Fibroblast of gingiva (primary cell): Measurements from ENCODE around the gene KIF4B.
"Not testable (repeated sequence)": the region's sequence is repeated elsewhere in the genome, so short reads cannot be mapped to it uniquely, and the experiment has no call there.

Source experiments
- DNase-seq: peaks from one replicate; pipeline ENCODE4 v3.0.0-alpha.2; 2011; ENCODE audit warnings: low read depth

Gene KIF4B

DNA sequence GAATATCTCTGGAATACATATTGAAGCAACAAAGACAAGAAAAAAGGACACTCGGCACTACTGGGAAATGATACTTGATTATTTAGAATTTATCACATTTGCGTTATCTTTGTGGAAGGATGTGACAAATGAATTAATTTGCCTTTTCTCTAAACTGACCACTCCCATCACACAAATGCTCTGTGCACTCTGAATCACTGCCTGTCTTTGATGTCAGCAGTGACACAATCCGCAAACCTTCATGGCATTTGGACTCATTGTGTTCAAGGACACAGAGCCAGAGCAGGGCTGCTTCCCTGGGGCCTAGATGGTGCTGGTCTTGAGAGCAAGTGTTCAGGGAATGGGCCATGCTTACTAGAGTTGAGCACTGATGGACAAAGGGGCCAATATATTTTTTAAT lies 4.9 kb upstream of the KIF4B start:
- no peak for DNase-seq

DNA sequence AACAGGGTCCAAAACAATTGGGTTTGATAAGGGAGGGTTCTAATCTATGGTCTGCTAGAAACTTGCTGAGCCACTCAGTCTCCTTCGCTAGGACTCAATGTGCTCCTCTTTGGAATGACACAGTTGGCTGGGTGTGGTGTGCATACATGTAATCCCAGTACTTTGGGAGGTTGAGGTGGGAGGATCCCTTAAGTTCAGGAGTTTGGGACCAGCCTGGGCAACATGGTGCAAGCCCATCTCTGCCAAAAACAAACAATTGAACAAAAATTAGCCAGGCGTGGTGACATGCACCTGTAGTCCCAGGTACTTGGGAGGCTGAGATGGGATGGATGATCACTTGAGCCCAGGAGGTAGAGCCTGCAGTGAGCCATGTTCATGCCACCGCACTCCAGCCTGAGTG lies 2.7 kb upstream of the KIF4B start:
- no peak for DNase-seq

DNA sequence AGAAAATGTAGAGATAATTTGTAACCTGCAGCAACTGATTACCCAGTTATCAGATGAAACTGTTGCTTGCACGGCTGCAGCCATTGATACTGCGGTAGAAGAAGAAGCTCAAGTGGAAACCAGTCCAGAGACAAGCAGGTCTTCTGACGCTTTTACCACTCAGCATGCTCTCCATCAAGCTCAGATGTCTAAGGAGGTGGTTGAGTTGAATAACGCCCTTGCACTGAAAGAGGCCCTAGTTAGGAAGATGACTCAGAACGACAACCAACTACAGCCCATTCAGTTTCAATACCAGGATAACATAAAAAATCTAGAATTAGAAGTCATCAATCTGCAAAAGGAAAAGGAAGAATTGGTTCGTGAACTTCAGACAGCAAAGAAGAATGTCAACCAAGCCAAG lies 1.7 kb downstream of the KIF4B start:
- no peak for DNase-seq

DNA sequence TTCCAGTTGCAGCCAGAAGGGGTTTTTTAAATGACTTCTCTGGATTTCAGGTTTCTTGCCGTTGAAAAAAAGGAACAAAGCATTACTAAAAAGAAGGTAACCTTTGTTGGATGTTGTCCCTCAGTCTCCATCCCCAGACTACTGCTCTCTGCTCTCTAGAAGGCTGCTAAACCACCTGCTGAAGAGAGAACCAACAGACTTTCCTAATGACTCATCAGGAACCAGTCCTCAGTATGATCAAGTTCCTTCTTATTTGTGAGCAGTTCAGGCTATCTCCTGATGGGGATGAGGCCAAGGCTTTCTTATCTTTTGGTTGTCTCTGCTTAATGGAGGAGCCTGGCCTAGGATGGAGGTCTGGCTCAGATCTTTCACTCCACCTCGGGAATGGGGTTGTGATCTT lies 4.1 kb downstream of the KIF4B start:
- no peak for DNase-seq

DNA sequence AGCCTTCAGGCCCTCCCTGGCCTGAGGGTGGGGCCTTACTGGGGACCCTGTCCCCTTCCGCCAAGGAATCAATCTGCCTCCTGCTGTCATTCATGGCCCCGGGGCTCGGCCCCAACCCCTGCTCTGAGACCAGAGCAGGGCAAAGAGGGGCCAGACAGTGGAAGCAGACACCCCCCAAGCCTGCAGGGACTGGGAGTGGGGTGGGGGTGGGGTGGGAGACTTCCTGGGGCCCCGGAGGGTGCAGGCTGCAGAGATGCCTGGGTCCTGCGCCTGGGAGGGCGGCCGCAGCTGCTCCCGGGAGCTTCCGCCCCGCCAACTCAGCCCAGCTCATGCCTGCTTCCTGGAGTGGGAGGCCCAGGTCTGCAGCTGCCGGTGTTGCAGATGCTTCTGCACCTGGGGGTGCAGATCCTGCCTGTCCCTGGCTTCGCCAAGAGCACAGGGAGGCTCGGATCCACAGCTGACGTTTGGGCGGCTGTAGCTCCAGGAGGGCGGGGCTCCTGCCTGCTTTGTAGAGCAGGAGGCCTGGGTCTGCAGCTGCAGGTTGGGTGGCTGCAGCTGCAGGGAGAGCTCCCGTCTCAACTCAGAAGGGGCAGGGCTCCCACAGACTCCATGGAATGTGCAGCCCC lies 6.2 kb downstream of the KIF4B start:
- DNase-seq: no peak

DNA sequence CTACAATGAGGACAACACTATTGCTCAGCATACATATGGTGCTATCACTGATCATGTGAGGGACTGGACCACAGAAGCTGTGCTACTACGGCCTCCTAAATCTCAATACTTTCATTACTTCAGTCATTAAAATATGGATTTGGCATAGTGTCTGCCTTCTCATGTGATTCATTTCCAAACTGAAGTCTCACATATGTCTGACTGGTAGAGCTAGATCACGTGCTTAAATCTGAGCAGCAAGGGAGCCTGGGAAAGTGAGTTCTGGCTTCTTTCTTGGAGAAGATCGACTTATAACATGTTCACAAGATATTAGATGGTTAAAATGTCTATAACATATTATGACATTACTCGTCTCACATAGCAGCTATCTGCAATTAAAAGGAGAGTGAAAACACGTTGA lies 8.3 kb downstream of the KIF4B start:
- no peak for DNase-seq

DNA sequence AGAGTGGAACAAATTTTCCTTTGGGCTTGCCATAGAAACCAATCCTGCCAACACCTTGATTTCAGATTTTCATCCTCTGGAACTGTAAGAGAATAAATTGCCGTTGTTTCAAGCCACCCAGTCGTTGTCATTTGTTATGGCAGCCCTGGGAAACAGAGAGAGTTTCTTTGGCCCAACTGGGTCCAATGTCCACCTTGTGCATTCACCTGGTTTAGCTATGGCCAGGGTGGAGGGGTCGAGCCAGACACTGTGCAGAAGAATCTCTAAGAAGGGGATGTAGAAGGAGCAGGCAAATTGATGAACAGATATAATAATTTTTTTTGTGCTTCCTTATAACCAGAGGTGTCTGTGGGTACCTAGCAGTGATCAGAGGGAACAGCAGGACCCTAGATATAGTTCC lies 9.8 kb downstream of the KIF4B start:
- no peak for DNase-seq

DNA sequence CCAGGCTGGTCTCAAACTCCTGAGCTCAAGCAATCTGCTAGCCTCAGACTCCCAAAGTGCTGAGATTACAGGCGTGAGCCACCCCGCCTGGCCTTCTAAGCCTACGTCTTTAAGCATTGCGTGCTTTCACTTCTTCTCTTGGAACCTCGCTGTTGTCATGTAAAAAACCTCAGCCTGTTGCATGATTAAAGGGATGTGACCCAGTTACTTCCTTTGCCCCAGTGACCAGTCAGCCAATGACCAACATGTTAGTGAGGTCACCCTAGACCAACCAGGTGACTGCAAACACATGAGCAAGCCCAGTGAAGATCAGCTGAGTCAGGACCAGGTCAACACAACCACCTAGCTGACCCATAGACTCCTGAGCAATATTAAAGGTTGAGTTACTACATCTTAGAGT lies 10.5 kb downstream of the KIF4B start:
- no peak for DNase-seq

DNA sequence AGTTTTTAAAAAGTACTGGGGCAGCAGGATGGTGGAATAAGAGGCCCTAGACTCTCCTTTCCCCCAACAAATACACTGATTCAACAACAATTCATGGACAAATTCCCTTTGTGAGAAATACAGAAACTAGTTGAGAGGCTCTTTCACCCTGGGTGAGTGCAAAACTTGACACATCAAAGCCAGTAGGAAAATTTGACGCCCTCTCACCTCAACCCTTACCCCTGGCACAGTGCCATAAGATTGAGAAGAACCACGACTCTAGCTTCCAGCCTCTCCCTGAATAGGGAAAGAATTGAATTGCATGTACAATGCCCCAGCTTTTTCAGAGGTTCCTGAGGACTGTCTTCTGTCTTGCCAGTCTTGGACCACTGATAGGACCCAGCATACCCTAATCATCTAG lies 12.3 kb downstream of the KIF4B start:
- DNase-seq: no peak

DNA sequence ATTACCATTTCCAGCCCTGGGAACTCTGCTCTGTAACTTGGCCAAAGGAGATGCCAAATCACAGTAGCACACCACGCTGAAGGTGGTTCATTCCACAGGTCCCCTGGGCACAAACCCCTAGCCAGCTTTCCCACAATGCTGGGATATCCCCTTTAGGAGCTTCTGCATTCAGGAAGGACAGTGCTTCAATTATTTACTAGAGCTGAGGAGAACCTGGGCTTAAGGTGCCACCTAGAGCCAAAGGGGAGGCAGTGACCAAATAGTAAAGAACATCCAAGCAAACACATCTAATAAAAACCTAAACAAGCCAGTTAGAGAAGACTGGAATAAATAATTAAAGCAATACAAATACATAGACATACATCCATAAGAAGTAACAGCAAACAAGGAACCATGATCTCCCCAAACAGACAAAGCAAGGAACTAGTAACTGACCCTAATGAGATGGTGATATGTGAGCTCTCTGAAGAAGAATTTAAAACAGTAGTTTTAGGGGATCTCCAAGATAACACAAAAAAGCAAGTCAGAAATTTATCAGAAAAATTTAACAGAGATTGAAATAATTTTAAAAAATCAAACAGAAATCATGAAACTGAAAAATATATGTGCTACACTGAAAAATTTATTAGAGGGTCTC lies 14.6 kb downstream of the KIF4B start:
- DNase-seq: no peak

DNA sequence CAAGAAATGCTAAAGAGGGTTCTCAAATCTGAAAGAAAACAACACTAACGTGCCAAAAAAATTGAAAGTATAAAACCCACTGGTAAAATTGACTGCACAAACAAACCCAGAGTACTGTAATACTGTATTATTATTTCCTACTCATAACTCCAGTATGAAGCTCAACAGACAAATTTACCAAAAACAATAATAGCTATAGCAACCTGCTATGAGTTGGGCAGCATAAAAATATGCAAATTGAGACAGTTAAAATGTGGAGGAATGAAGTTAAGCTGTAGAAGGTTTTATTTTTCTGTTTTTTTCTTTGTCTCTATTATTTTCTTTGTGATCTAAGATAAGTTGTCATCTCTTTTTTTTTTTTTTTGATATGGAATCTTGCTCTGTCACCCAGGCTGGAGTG lies 15.7 kb downstream of the KIF4B start:
- no peak for DNase-seq

DNA sequence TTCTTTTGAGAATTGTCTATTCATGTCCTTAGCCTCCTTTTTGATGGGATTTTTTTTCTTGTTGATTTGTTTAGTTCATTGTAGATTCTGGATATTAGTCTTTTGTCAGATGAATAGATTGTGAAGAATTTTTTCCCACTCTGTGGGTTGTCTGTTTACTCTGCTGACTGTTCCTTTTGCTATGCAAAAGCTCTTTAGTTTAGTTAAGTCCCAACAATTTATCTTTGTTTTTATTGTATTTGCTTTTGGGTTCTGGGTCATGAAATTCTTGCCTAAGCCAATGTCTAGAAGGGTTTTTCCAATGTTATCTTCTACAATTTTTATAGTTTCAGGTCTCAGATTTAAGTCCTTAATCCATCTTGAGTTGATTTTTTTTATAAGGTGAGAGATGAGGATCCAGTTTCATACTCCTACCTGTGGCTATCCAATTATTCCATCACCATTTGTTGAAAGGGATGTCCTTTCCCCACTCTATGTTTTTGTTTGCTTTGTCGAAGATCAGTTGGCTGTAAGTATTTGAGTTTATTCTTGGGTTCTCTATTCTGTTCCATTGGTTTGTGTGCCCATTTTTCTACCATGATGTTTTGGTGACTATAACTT lies 20.7 kb downstream of the KIF4B start:
- DNase-seq: not testable (repeated sequence)

DNA sequence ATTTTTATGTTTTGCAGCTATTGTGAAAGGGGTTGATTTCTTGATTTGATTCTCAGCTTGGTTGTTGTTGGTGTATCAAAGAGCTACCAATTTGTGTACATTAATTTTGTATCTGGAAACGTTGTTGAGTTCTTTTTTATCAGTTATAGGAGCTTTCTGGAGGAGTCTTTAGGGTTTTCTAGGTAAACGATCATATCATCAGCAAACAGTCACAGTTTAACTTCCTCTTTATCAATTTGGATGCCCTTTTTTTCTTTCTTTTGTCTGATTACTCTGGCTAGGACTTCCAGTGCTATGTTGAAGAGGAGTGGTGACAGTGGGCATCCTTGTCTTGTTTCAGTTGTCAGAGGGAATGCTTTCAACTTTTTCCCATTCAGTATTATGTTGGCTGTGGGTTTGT lies 21.5 kb downstream of the KIF4B start:
- DNase-seq: not testable (repeated sequence)

DNA sequence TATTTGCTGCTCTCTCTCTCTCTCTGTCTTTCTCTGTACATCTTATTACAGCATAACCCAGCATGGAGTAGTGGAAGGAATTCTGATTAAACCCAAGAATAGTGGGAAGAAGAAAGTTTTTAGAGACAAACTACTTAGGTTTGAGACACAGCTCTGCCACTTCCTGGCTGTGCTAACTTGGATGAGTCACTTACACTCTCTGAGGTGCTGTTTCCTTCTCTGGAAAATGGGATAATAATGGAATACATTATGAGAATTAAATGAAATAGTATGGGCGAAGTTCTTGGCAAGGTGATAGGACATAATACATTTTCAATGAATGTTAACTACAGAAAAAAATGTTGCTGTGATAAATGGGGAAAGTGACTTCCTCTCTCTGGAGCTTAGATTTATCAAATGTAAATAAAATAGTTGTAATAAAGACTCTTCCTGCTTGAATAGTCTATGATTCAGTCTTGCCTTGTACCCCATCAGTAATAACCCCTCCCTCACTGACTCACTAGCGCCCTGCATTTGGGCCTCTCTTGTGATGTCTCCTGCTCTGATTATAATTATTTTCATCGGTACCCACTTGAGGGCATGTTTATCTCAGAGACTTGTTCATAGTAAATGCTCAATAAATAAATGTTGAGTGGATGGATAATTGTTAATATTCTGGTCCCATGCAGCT lies 27.6 kb downstream of the KIF4B start:
- no peak for DNase-seq

DNA sequence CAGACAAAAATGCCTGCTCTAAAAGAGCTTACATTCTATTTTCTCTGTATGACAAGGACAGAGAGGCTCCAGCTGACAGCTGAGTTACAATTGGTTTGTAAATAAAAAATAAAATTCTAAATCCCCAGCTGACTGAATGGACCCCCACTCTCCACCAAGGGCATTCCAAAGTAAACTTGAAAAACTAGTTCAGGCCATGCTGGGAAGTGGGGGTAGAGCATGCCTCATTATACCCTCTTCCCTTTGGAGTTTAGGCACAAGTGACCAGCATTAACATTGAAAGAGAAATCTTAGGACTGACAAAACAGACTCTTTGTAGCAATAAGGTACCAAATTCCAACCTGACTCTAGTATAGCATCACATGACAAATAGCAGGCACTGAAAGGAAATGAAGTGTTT lies 31.0 kb downstream of the KIF4B start:
- DNase-seq: no peak

DNA sequence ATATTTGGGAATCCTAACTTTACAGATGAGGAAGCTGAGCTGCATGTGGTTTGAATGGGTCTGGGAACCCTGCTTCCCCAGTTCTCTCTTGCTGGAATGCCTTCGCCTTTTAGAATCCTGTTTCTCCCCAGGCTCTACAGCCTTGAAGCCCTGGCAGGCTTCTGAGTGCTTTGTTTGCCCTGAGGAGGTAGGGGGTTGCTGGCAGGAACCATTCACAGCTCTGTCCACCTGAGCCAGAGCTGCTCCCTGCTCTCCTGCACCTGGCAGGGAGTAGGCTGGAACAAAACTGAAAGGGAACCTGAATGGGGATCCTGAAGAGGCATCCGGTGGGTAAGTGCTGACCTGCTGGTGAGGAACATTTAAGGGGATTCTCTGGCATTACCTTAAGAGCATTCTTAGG lies 33.0 kb downstream of the KIF4B start:
- no peak for DNase-seq

DNA sequence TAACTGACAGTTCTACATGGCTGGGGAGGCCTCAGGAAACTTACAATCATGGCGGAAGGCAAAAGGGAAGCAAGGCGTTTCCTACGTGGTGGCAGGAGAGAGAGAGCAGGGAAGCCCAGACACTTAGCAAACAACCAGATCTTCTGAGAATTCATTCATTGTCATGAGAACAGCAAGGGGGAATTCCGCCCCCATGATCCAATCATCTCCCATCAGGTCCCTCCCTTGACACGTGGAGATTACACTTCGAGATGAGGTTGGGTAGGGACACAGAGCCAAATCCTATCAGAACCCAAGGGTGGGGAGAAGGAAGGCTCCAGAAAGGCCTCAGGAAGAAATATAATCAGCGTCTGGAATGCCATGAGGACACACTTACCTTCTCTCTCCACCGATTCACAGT lies 34.3 kb downstream of the KIF4B start:
- no peak for DNase-seq

DNA sequence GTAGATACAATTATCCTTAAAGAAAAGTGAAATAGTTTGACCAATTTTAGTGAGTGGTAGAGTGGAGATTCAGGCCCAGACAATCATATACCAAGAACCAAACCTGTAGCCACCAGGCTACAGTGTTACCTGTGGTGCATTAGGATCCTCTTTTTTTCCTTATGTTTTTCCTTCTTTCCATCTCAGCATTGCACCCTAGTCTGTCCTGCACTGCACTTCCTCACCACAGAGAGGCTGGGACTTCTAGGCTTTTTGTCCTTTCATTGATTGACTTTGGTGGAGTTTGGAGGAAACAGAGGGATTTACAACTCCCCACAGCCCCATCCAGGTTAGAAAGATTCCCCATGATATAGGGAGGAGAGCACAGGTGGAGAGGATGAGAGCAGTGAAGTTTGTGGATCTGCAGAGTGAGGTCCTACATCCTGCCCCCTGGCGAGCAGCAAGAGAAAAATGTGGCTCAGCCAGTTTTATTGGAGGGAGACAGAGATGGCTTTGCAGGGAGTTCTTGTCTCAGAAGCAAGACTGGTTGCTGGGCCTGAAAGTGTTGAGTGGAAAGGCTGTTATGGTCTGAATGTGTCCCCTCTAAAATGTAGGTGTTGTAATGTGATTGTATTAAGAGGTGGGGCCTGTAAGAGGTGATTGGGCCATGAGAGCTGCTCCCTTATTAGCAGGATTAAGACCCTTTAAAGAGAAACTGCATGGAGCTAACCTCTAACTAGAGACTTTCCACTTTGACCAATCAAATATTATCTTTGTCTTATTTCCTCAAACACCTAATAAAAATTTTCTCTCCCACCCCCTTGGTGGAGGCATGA lies 36.2 kb downstream of the KIF4B start:
- no peak for DNase-seq

DNA sequence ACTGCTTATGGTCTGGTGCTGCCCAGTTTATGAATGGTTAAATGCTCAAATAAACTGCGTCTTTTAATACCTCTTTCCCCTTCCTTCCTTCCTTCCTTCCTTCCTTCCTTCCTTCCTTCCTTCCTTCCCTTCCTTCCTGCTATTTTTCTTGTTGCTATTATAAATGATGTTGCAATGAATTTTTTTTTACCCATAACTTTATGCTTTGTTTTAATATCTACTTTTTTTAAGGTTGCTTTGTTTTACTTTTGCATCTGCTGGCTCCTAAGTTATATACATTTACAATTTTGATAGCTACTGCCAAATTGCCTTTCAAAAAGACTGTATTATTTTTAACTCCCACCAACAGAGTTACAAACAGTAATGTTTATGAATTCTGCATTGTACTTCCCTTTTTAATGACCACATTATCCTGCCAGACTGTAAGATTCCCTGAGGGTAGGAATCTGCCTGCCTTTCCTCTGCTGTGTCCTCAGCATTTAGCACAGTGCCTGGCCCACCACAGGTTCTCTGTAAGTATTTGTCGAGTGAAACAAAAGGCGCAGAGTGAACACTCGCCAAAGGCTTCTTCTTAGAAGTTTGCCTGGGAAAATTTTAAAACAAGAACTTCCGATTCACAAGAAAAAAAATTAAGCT lies 36.9 kb downstream of the KIF4B start:
- DNase-seq: no peak

DNA sequence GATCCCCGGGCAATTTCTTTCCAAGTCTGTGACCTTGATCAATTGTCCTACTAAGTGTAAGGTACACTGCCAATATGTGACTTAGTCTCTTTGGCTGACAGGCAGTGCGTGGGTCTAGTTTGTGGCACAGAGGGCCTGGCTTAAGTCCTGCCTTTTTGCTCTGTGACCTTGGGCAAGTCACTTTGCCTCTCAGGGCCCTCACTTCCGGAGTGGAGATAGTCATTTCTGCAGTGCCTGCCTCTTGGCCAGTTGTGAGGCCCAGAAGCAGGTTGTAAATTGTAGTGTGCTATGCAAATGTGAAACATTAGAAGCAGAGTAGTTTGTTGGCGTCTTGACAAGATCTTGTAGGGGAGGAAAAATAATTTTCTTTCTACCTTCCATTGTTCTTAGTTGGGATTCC lies 39.0 kb downstream of the KIF4B start:
- no peak for DNase-seq

DNA sequence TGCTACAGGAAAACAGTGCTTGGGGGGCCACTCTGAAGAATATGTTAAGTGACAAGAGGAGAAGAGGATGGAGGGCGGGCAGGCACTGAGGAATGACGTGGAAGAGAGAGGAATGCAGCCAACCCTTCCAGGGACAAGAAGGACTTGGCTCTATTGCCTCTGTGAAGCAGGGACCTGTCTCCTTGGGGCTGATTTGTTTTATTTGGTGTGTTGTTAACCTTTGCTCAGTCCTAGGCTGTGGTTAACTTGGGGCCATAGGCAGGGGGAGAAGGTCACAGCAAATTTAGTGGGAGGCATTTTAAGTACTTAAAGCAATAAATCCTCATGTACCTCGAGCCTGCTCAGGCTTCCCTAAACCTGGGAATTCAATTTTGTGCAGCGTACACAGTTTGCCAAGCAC lies 39.9 kb downstream of the KIF4B start:
- DNase-seq: no peak

DNA sequence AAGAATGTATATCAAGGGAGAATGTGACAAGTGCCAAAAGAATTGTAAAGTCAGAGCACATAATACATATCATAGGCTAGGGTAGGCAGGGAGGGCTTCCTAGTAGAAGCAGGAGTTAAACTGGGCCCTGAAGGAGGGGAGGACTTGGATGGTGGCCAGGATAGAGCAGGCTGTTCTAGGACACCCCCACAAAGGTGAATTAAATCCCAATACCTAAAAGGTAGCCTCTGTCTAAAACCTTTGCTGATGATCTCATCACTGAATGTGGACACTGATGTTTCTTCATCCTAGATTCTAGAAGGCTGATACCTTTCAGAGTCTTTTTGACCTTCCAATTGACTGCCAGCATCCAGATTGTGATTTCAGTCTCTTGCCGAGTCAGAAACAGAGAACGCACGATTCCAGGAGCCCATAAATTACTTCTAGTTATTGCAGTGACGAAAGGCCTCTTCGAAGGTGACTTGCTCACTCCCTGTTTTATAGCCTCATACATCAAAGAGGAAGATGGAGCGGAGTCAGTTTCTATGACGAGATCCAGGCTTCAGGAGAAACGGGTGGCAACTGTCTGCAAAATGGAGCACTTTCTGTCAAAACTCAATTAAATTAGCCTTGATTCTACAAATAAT lies 43.2 kb downstream of the KIF4B start:
- no peak for DNase-seq
